HG03442 (cell line): ENCODE results near the gene ETV3L.

ENCODE experiments used
- ATAC-seq: cut with Tn5 transposase; IDR thresholded peaks from one replicate; pipeline ENCODE4 v1.9.1; 2021; ENCODE audit warnings: mild to moderate bottlenecking, moderate library complexity; ENCODE audit not compliant: unreplicated experiment

The ETV3L gene

GRCh38 chr1:157132616-157133167 lies 33.1 kb upstream of the ETV3L start:
- ATAC-seq: no peak

GRCh38 chr1:157132111-157132510 lies 32.5 kb upstream of the ETV3L start:
- ATAC-seq: no peak

- no peak for ATAC-seq
These were observed 31.7 kb upstream of the ETV3L start for GRCh38 chr1:157131281-157131680.

- no peak for ATAC-seq
These were observed 25.2 kb upstream of the ETV3L start for GRCh38 chr1:157124855-157125254.

- no peak for ATAC-seq
These were observed 19.8 kb upstream of the ETV3L start for GRCh38 chr1:157119448-157119847.

- no peak for ATAC-seq
These were observed 19.4 kb upstream of the ETV3L start for GRCh38 chr1:157119008-157119407.

GRCh38 chr1:157117527-157118057 lies 18.0 kb upstream of the ETV3L start:
- ATAC-seq: no peak

GRCh38 chr1:157116737-157117103 lies 17.1 kb upstream of the ETV3L start:
- ATAC-seq: no peak

- ATAC-seq: no peak
These were observed 16.5 kb upstream of the ETV3L start for GRCh38 chr1:157115851-157116736.

GRCh38 chr1:157115429-157115838 lies 15.8 kb upstream of the ETV3L start:
- ATAC-seq: no peak

- no peak for ATAC-seq
These were observed 14.8 kb upstream of the ETV3L start for GRCh38 chr1:157114183-157115121.

GRCh38 chr1:157113631-157114030 lies 14.0 kb upstream of the ETV3L start:
- no peak for ATAC-seq

GRCh38 chr1:157113106-157113505 lies 13.5 kb upstream of the ETV3L start:
- ATAC-seq: no peak

GRCh38 chr1:157112186-157112867 lies 12.7 kb upstream of the ETV3L start:
- no peak for ATAC-seq

GRCh38 chr1:157111396-157112165 lies 12.0 kb upstream of the ETV3L start:
- no peak for ATAC-seq

- ATAC-seq: no peak
These were observed 11.1 kb upstream of the ETV3L start for GRCh38 chr1:157110686-157111085.

- no peak for ATAC-seq
These were observed 10.4 kb upstream of the ETV3L start for GRCh38 chr1:157110003-157110402.

GRCh38 chr1:157108448-157108847 lies 8.8 kb upstream of the ETV3L start:
- no peak for ATAC-seq

GRCh38 chr1:157107702-157108101 lies 8.1 kb upstream of the ETV3L start:
- ATAC-seq: no peak

GRCh38 chr1:157106813-157107189 lies 7.2 kb upstream of the ETV3L start:
- no peak for ATAC-seq
